ENCODE data around the gene ARID1A.

The ARID1A gene

DNA sequence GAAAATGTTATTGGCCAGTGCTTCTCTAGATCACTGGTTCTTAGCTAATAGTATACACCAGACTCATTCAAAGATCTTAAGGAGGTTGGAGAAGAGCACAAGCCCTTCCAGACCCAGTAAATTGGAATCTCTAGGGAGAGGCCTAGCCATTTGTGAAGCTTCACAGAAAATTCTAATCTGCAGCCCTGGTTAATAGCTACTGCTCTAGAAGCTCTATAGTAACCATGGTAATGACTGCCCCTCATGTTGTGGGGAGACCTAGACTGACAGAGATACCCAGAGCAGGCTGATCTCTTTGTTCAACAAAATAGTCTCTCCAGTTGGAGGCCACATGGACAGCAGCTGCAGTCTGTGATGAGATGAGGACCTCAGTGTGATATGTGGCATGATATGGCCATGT is 31.7 kb downstream of the ARID1A start:
- no peak for DNase-seq (ENCODE audit: low spot score)

GRCh38 chr1:26728645-26729044 is 32.8 kb downstream of the ARID1A start:
- DNase-seq (ENCODE audit: low spot score): no peak

DNA sequence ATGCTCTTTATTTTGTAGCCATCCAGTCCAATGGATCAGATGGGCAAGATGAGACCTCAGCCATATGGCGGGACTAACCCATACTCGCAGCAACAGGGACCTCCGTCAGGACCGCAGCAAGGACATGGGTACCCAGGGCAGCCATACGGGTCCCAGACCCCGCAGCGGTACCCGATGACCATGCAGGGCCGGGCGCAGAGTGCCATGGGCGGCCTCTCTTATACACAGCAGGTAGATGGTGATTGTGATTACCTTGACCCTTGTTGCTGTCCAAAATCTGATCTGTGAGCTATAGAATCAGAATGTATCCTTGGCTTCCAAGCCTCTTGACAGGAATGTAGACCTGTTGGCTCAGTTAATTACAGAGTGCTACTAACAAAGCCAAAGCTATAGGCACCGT is 33.8 kb downstream of the ARID1A start:
- DNase-seq (ENCODE audit: low spot score): no peak

GRCh38 chr1:26730695-26731094 is 34.9 kb downstream of the ARID1A start:
- no peak for DNase-seq (ENCODE audit: low spot score)

DNA sequence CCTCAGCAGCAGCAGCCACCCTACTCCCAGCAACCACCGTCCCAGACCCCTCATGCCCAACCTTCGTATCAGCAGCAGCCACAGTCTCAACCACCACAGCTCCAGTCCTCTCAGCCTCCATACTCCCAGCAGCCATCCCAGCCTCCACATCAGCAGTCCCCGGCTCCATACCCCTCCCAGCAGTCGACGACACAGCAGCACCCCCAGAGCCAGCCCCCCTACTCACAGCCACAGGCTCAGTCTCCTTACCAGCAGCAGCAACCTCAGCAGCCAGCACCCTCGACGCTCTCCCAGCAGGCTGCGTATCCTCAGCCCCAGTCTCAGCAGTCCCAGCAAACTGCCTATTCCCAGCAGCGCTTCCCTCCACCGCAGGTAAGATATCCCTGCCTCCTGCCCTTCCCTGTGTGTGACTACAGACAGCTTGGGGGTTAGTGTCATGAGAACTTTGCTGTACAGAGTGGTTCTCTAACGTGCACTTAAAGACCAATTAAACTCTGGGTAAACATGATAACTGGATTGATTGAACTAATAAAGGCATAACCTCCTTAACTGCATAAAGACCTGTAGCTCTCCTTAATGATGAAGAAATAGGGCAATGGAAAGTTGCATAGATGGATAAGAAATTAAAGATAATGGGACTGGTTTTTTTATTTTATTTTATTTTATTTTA is 35.6 kb downstream of the ARID1A start:
- no peak for DNase-seq (ENCODE audit: low spot score)

- DNase-seq (ENCODE audit: low spot score): no peak
Observed at GRCh38 chr1:26733392-26733791, 37.6 kb downstream of the ARID1A start.

DNA sequence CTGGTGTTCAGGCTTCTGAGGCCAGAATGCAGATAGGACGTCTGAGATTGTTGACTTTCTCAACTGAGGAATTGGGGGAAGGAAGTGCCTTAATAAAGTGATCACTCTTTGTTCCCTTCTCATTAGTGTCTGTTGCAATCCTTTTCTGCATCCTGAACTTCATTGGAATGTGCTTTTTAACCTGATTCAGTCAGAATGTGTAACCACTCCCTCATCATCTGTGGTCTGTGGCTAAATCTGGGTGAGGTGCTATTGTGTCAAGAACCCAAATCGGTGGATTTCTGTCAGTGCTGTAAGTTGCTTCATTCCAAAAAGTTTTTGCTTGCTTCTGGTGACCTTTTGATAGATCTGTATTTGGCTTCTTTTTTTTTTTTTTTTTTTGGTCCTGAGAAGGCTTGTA is 38.2 kb downstream of the ARID1A start:
- DNase-seq (ENCODE audit: low spot score): no peak

DNA sequence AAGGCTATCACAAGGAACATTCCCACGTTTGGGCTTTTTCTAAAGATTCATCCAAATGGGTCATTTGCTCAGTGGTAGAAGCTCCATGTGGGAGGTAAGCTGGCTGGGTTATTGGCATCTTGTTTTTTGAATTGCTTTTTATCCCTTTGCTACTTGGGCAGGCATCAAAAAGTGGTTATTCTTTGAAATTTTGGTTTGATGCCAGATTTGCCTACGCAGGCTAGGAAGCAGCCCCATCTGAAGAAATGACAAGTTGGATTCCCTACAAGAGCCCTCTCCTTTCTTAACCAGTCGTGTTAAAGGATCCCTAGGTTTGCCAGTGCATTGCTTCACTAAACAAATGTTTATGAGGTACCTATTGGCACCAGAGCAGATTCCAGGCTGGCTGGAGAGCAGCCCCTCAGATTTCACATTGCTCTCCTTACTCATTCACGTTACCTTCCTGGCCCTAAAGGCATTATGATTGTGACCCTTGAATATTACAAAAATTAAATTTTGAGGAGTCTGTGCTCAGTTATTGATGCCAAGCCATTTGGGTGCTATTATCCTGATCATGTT is 38.8 kb downstream of the ARID1A start:
- DNase-seq (ENCODE audit: low spot score): no peak

GRCh38 chr1:26739329-26739914 is 43.6 kb downstream of the ARID1A start:
- no peak for DNase-seq (ENCODE audit: low spot score)

- no peak for DNase-seq (ENCODE audit: low spot score)
Observed at GRCh38 chr1:26740023-26740634, 44.3 kb downstream of the ARID1A start.

GRCh38 chr1:26740952-26741351 is 45.1 kb downstream of the ARID1A start:
- DNase-seq (ENCODE audit: low spot score): no peak

- DNase-seq (ENCODE audit: low spot score): no peak
Observed at GRCh38 chr1:26743426-26744059, 47.7 kb downstream of the ARID1A start.

GRCh38 chr1:26744075-26744959 is 48.5 kb downstream of the ARID1A start:
- DNase-seq (ENCODE audit: low spot score): peak; percentile 96

- DNase-seq (ENCODE audit: low spot score): no peak
Observed at GRCh38 chr1:26745191-26745590, 49.4 kb downstream of the ARID1A start.

- DNase-seq (ENCODE audit: low spot score): no peak
Observed at GRCh38 chr1:26747048-26747447, 51.2 kb downstream of the ARID1A start.

- DNase-seq (ENCODE audit: low spot score): no peak
Observed at GRCh38 chr1:26748351-26748750, 52.5 kb downstream of the ARID1A start.

DNA sequence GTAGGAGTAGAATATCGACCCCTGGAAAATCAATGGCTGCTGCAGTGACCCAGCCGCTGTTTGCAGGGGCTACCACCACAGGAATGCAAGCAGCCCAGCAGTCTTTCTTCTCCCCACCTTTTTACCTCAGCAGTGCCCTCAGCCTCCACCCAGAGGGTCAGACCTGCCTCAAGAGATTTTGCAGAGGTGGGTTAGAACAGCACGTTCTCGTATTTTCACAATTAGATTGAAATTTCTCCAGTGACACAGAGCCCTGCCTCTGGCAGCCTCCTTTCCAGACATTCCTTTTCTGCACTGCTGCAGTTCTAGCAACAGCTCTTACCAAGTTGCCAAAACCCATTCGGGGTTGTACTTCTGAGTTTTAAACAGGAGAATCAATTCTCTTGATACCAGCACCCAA is 53.6 kb downstream of the ARID1A start:
- no peak for DNase-seq (ENCODE audit: low spot score)

DNA sequence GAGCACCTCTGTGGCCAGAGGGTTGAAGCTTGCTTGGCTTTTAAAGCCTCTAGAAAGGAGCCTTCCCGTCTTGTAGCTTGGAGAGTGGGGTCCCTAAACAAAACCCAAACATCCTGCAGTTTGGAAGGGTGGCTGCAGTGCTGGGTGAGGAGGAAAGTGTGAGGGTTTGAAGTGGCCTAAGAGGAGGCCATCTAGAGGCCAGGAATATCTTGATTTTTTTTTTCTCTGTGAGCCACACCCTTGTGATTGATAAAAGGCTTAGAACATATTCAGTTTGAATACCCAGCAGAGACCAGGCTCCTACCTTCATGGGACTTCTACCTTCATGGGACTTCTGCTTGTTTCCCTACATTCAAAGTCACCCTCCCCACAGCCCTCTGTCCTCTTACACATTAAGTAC is 54.6 kb downstream of the ARID1A start:
- DNase-seq (ENCODE audit: low spot score): no peak

- DNase-seq (ENCODE audit: low spot score): no peak
Observed at GRCh38 chr1:26752519-26752918, 56.7 kb downstream of the ARID1A start.

- no peak for DNase-seq (ENCODE audit: low spot score)
Observed at GRCh38 chr1:26754086-26754874, 58.5 kb downstream of the ARID1A start.

DNA sequence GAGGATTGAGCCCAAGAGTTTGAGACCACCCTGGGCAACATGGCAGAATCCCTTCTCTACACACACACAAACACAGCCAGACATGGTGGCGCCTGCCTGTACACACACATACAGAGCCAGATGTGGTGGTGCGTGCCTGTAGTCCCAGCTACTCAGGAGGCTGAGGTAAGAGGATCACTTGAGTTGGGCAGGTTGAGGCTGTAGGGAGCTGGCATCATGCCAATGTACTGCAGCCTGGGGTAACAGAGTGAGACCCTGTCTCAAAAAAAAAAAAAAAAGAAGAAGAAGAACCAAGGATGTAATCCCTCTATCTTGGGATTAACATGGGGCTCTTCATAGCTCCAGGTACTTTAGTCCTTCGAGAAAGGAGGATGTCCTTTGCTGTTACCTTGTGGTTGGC is 62.5 kb downstream of the ARID1A start:
- no peak for DNase-seq (ENCODE audit: low spot score)

Measured in NAMALWA (cell line).